SKM-1 treated with dmso at 0.1 percent for 144 hours (cell line): Measurements from ENCODE around the gene MAZ.
"Not testable (repeated sequence)": the region's sequence is repeated elsewhere in the genome, so short reads cannot be mapped to it uniquely, and the experiment has no call there.

ENCODE experiments used
- DNase-seq: peaks from one replicate; lab custom pipeline; 2025; ENCODE audit not compliant: unreplicated experiment; lab: John Stamatoyannopoulos, UW

The MAZ gene

GRCh38 chr16:29821643-29822115, 15.3 kb downstream of the MAZ start:
- no peak for DNase-seq

- no peak for DNase-seq
Observed at GRCh38 chr16:29824589-29825144, 18.3 kb downstream of the MAZ start.

DNA sequence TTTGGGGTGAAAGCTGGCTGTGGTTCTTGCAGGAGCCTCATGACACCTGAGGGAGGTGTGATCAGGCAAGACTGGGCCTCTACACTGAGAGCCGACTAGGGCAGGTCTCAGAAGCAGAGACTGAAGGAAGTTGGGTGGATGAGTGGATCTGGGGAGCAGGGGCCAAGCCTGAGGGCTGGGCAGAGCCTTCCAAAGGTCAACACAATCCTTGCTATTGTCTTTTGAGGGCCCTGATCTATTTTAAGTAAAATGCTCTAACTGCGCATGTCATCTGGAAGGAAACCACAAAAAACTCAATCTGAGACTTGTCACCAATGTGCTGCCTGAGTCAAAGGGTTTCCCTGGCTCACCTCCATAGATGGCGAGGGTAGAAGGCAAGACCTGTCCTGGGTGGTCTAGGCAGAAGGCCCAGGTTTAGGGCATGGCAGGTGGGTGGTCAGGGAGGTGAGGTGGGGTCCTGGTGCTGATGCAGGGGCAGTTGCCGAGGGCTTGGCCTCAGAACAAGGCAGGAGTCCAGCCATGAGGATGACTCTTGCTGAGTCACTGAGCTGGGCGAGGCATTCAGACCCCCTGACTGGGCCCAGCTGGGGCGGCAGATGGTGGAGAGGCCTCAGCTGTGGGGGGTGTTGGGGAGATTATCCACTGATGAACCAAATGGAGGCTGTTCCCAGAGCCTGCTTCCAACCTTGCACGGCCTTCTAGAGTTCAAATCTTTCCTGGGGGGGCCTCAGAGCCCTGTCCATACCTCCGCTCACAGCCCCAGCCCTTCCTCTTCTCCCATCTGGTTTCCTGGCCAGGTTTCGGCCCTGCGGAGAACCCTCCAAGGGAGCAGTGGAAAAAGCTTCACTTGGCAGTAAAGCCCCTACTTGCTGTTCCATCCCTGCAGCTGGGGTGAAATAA, 19.1 kb downstream of the MAZ start:
- no peak for DNase-seq

- no peak for DNase-seq
Observed at GRCh38 chr16:29826342-29826695, 20.0 kb downstream of the MAZ start.

GRCh38 chr16:29830774-29831173, 24.4 kb downstream of the MAZ start:
- DNase-seq: no peak

DNA sequence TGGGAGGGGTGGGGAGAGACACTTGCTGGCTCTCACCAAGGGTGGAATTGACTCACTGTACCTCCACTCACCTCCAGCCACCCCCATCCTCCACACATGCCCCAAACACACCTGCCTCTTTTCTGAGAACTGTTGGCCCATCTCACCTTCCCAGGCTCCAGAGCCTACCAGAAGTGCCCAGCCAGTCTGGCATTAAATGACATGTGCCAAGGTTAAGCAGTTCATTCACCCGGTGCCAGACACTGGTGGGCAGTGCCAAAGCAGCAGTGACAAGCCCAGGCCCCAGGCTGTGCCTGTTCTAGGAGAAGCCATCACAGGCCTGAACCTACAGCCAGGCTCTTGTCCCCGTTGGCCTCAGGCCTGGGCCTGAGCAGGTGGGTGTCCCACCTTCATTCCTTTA, 25.2 kb downstream of the MAZ start:
- DNase-seq: no peak

- DNase-seq: not testable (repeated sequence)
Observed at GRCh38 chr16:29833219-29833618, 26.9 kb downstream of the MAZ start.

DNA sequence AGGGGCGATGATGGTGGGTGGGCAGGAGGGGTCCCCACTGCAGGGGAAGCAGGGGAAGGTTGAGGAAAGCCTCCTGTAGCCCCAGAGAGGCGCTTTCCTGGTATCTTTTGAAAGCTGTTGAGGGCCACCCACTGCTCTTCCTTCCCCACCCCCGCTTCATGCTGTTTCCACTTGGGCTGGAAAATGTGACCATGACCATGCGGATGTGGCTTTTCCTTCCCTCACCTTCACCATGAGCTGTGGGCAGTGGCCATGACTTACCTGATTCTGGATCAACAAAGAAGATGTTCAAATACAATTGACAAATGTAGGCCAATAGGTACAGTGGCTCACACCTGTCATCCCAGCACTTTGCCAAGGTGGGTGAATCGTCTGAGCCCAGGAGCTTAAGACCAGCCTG, 27.8 kb downstream of the MAZ start:
- DNase-seq: no peak

DNA sequence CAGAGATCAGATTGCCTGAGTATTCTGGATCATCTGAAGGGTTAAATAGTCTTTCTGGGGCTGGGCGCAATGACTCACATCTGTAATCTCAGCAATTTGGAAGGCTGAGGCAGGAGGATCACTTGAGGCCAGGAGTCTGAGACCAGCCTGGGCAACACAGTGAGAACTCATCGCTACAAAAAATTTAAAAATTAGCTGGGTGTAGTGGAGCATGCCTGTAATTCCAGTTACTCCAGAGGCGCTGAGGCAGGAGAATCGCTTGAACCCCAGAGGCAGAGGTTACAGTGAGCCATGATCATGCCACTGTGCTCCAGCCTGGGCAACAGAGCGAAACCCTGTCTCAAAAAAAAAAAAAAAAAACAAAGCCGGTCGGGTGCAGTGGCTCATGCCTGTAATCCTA, 29.6 kb downstream of the MAZ start:
- DNase-seq: no peak

- no peak for DNase-seq
Observed at GRCh38 chr16:29836623-29837022, 30.3 kb downstream of the MAZ start.

- no peak for DNase-seq
Observed at GRCh38 chr16:29837841-29838240, 31.5 kb downstream of the MAZ start.

DNA sequence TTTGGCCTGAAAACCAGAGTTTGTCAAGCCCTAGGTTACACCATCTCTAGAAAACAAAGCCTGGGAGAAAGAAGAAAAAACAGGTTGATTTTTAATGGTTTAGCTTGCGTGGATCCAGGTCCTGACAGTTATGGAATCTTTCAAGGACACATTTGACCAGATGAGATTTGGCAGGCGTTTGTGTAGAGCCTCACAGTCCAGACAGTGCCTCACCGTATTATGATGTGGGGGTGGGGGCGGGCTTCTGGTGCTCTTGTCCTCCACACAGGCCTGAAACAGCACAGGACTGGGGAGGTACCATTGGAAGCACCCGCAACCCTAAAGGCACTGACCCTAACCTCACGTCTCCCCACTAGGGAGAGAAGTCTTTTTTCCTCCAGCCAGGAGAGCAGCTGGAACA, 33.5 kb downstream of the MAZ start:
- DNase-seq: no peak

DNA sequence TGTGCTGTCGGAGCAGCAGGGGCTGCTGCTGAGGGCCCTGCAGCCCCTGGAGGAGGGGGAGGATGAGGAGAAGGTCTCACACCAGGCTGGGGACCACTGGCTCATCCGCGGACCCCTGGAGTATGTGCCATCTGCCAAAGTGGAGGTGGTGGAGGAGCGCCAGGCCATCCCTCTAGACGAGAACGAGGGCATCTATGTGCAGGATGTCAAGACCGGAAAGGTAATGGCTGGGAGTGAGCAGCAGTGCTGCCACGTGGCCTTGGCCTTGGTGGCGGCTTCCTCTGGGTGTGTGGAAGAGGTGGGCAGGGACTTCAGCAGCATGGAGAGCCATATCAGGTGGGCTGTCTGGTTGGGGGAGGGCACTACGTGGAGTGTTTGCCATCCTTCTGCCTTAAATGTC, 33.9 kb downstream of the MAZ start:
- no peak for DNase-seq

GRCh38 chr16:29841631-29842030, 35.3 kb downstream of the MAZ start:
- DNase-seq: no peak

GRCh38 chr16:29842732-29843346, 36.5 kb downstream of the MAZ start:
- DNase-seq: no peak

- no peak for DNase-seq
Observed at GRCh38 chr16:29843931-29844330, 37.6 kb downstream of the MAZ start.

GRCh38 chr16:29844575-29845331, 38.4 kb downstream of the MAZ start:
- DNase-seq: no peak

DNA sequence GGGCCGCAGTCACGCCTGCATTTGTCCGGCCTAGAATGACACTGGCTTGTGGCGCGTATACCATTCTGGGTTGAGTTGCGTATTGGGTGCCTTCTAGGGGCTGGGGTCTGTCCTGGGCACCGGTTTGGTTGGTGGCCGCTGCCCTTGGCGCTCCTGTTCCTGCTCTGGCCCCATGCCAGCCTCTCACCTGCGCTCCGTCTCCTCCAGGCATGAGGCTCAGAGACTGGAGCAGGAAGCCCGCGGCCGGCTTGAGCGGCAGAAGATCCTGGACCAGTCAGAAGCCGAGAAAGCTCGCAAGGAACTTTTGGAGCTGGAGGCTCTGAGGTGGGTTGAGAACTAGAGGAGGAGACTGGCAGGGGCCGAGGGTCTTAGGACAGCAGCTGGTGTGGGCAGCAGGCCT, 39.3 kb downstream of the MAZ start:
- DNase-seq: no peak

GRCh38 chr16:29848420-29849297, 42.3 kb downstream of the MAZ start:
- peak; percentile 66 for DNase-seq

GRCh38 chr16:29849505-29849904, 43.2 kb downstream of the MAZ start:
- no peak for DNase-seq

DNA sequence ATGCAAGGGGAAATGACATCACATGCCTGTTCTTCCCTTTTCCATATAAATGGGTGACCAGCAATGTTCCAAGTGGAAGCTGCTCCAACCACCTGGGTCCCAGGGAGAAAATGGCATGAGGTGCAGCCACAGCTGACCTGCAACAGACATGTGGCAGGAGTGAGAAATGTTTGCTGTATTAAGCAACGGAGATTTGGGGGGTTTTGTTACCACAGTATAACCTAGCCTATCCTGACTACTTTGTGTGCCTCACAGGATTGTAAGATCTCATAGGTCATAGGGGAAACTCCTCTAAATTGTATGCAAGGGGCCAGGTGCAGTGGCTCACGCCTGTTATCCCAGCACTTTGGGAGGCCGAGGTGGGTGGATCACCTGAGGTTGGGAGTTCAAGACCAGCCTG, 44.7 kb downstream of the MAZ start:
- DNase-seq: no peak
